CD4-positive, alpha-beta T cell treated with Interleukin-6 for 4 hours (primary cell): ENCODE results near the gene TBX2.

ENCODE experiments used
- DNase-seq: peaks from one replicate; pipeline ENCODE4 v3.0.0-alpha.2; 2020; ENCODE audit warnings: mixed read lengths

The TBX2 gene

GRCh38 chr17:61403801-61404662 is 4.4 kb downstream of the TBX2 start:
- DNase-seq: no peak

GRCh38 chr17:61404663-61404912 is 4.9 kb downstream of the TBX2 start:
- DNase-seq: no peak

- DNase-seq: no peak
Observed at GRCh38 chr17:61404913-61405685, 5.5 kb downstream of the TBX2 start.

GRCh38 chr17:61405686-61406536 is 6.3 kb downstream of the TBX2 start:
- no peak for DNase-seq

GRCh38 chr17:61406537-61406845 is 6.8 kb downstream of the TBX2 start:
- no peak for DNase-seq

- DNase-seq: no peak
Observed at GRCh38 chr17:61406971-61407911, 7.6 kb downstream of the TBX2 start.

- no peak for DNase-seq
Observed at GRCh38 chr17:61408151-61409041, 8.8 kb downstream of the TBX2 start.

- peak; percentile 49 for DNase-seq
Observed at GRCh38 chr17:61409301-61410112, 9.9 kb downstream of the TBX2 start.

GRCh38 chr17:61410141-61411010 is 10.7 kb downstream of the TBX2 start:
- peak; percentile 80 for DNase-seq

GRCh38 chr17:61411011-61411260 is 11.3 kb downstream of the TBX2 start:
- no peak for DNase-seq

GRCh38 chr17:61411261-61412142 is 11.9 kb downstream of the TBX2 start:
- peak; percentile 39 for DNase-seq

- peak; percentile 80 for DNase-seq
Observed at GRCh38 chr17:61412143-61412859, 12.7 kb downstream of the TBX2 start.

- DNase-seq: no peak
Observed at GRCh38 chr17:61412860-61413660, 13.4 kb downstream of the TBX2 start.

- no peak for DNase-seq
Observed at GRCh38 chr17:61413661-61414126, 14.1 kb downstream of the TBX2 start.

GRCh38 chr17:61414141-61414935 is 14.7 kb downstream of the TBX2 start:
- no peak for DNase-seq

GRCh38 chr17:61414936-61415251 is 15.3 kb downstream of the TBX2 start:
- no peak for DNase-seq
